Subcutaneous abdominal adipose tissue (tissue), 5 donors: Measurements from ENCODE around the gene CSF1R.
"Not testable (repeated sequence)": the region's sequence is repeated elsewhere in the genome, so short reads cannot be mapped to it uniquely, and the experiment has no call there.

Source experiments
- H3K27ac ChIP-seq: one replicate; pipeline ENCODE4 v1.7.0; 2013; ENCODE audit warnings: low read depth, mild to moderate bottlenecking, inconsistent platforms, low read length, moderate library complexity
- H3K27me3 ChIP-seq, 5 donors: one replicate each; pipeline ENCODE4 v1.7.0; 2013; ENCODE audit warnings: low read length in 5 of 5, inconsistent platforms in 1 of 5; ENCODE audit not compliant: control insufficient read depth in 5 of 5, insufficient read depth in 4 of 5
- H3K36me3 ChIP-seq, 5 donors: one replicate each; pipeline ENCODE4 v1.7.0; 2013; ENCODE audit warnings: low read length in 5 of 5; ENCODE audit not compliant: control insufficient read depth in 5 of 5, insufficient read depth in 5 of 5
- H3K4me1 ChIP-seq, 5 donors: one replicate each; pipeline ENCODE4 v1.7.0; 2013; ENCODE audit warnings: low read length in 5 of 5, mild to moderate bottlenecking in 3 of 5, moderate library complexity in 1 of 5; ENCODE audit not compliant: control insufficient read depth in 5 of 5, insufficient read depth in 5 of 5
- H3K4me3 ChIP-seq, 5 donors: one replicate each; pipeline ENCODE4 v1.7.0; 2013; ENCODE audit warnings: low read length in 5 of 5, low read depth in 1 of 5
- H3K9ac ChIP-seq, 5 donors: one replicate each; pipeline ENCODE4 v1.7.0; 2013; ENCODE audit warnings: low read length in 5 of 5, mild to moderate bottlenecking in 4 of 5, moderate library complexity in 3 of 5
- H3K9me3 ChIP-seq, 5 donors: one replicate each; pipeline ENCODE4 v1.7.0; 2013; ENCODE audit warnings: low read length in 5 of 5; ENCODE audit not compliant: control insufficient read depth in 5 of 5
- donor health status: healthy.
- donor health status: healthy.
- donor health status: healthy.
- donor health status: healthy.
- donor health status: healthy.

The CSF1R gene

GRCh38 chr5:150105928-150106615, 19.7 kb upstream of the CSF1R start:
- Histone ChIP-seq H3K9me3 (no peaks in the 10 kb centered on the region), H3K4me3 (no peak overlapping the region), H3K9ac (no peak overlapping the region), H3K27ac (no peak overlapping the region), H3K27me3 (no peaks in the 10 kb centered on the region), H3K4me1 (peaks cover 2 to 40% (median 17%) of the 10 kb centered on the region in 5 donors), H3K36me3 (no peaks in the 10 kb centered on the region)

DNA sequence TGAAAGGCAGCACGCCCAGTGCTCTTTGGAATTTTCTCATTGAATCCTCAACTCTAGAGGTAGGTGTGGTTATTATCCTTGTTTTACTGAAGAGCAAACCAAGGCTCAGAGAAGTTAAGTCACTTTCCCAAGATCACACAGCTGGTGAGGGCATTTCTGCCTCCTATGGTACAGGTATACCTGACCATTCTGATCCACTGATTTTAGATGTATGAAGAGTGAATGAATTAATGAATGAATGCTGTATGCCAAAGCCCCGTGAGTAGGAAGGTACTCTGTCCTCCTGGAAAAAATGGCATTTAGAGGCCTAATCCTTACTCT, 18.2 kb upstream of the CSF1R start:
- H3K4me3 ChIP-seq: no peak overlapping the region
- no peak overlapping the region for H3K27ac ChIP-seq
- peaks cover 2 to 40% (median 17%) of the 10 kb centered on the region in 5 donors for H3K4me1 ChIP-seq
- no peaks in the 10 kb centered on the region for H3K9me3 ChIP-seq
- H3K27me3 ChIP-seq: no peaks in the 10 kb centered on the region
- no peak overlapping the region for H3K9ac ChIP-seq
- H3K36me3 ChIP-seq: no peaks in the 10 kb centered on the region

- no peaks in the 10 kb centered on the region for H3K27me3 ChIP-seq
- H3K9me3 ChIP-seq: no peaks in the 10 kb centered on the region
- no peak overlapping the region for H3K27ac ChIP-seq
- peaks cover 2 to 40% (median 17%) of the 10 kb centered on the region in 5 donors for H3K4me1 ChIP-seq
- H3K9ac ChIP-seq: no peak overlapping the region
- H3K4me3 ChIP-seq: no peak overlapping the region
- no peaks in the 10 kb centered on the region for H3K36me3 ChIP-seq
Measured at GRCh38 chr5:150103678-150104549, 17.6 kb upstream of the CSF1R start.

DNA sequence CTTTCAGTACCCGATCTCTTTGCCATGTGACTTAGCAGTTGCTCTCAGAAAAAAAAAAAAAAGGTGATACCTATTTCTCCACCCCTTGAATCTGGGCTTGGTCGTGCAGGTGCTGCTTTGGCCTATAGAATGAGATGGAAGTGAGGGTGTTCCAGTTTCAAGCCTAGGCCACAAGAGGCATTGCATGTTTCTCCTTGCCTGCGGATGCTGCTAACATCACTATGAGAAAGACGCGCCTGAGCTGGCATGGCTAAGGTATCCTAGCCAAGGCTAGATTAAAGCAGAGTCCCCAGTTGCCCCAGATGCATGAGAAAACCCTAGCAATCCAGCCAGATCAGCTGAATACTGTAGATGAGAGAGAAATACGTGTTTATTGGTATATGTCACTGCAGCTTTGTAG, 14.7 kb upstream of the CSF1R start:
- H3K36me3 ChIP-seq: no peaks in the 10 kb centered on the region
- H3K27ac ChIP-seq: no peak overlapping the region
- peaks cover 0 to 17% (median 0%) of the 10 kb centered on the region in 5 donors for H3K4me1 ChIP-seq
- no peaks in the 10 kb centered on the region for H3K27me3 ChIP-seq
- H3K4me3 ChIP-seq: no peak overlapping the region
- H3K9me3 ChIP-seq: no peaks in the 10 kb centered on the region
- H3K9ac ChIP-seq: no peak overlapping the region

DNA sequence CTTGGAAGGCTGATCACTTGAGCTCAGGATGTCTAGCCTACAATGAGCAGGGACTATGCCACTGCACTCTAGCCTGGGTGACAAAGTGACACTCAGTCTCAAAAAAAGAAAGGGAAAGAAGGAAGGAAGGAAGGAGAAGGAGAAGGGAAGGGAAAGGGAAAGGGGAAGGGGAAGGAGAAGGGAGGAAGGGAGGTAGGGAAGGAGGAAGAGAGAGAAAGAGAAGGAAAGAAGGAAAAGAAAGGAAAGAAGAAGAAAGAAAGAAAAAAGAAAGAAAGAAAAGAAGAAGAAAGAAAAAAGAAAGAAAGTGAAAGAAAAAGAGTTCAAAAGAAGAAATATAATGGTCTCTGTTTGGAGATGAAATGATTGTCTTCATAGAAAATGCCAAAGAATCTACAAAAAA, 10.8 kb upstream of the CSF1R start:
- no peaks in the 10 kb centered on the region for H3K4me1 ChIP-seq
- no peak overlapping the region for H3K4me3 ChIP-seq
- H3K9ac ChIP-seq: no peak overlapping the region
- H3K36me3 ChIP-seq: no peaks in the 10 kb centered on the region
- H3K27ac ChIP-seq: no peak overlapping the region
- no peaks in the 10 kb centered on the region for H3K9me3 ChIP-seq
- no peaks in the 10 kb centered on the region for H3K27me3 ChIP-seq

- no peak overlapping the region for H3K4me3 ChIP-seq
- no peaks in the 10 kb centered on the region for H3K9me3 ChIP-seq
- H3K27me3 ChIP-seq: no peaks in the 10 kb centered on the region
- H3K27ac ChIP-seq: no peak overlapping the region
- H3K4me1 ChIP-seq: no peaks in the 10 kb centered on the region
- no peaks in the 10 kb centered on the region for H3K36me3 ChIP-seq
- H3K9ac ChIP-seq: no peak overlapping the region
Measured at GRCh38 chr5:150092159-150092787, 5.9 kb upstream of the CSF1R start.

DNA sequence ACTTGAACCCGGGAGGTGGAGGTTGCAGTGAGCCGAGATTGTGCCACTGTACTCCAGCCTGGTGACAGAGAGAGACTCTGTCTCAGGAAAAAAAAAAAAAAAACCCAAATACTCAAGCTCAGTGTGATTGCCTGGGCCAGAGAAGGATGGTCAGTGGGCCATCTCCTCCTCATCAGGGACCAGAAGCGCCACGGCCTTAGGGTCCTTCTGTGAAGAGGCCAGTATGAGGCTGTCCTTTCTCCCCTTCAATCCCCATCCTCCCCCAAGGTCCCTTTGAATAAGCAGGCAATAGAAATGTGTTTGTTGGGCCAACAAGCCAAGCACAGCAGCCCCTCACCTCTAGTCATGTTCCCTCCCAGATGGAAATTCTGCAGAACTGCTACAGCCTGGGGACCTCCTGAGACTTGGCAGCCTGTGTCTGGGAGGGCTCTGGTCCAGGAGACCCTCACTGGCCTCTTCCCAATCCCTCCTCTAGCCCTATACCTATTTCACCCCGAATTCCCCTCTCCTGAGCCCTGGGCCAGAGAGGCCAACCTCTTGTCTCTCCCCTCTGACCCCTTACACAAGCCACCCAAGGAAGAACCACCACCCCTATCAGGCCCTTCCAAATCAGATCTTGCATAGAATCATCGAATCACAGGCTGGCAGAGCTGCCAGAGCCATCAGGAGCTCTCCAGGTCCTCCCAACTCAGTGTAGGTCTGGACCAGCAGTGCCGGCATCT, 1.0 kb downstream of the CSF1R start:
- Histone ChIP-seq H3K9me3 (no peaks in the 10 kb centered on the region), H3K9ac (peak overlapping the region in 4 of 5 donors; percentile 17 to 75 (median 46)), H3K4me3 (peak overlapping the region; percentile 57 to 79 (median 64)), H3K27me3 (no peaks in the 10 kb centered on the region), H3K36me3 (peaks cover 0 to 8% (median 0%) of the 10 kb centered on the region in 5 donors), H3K4me1 (peaks cover 0 to 24% (median 11%) of the 10 kb centered on the region in 5 donors), H3K27ac (no peak overlapping the region)

- H3K27ac ChIP-seq, H3K9me3 ChIP-seq, H3K27me3 ChIP-seq: not testable (repeated sequence)
- peak overlapping the region in 1 of 5 donors; percentile 75 for H3K9ac ChIP-seq
- peak overlapping the region in 4 of 5 donors; percentile 42 to 79 (median 64) for H3K4me3 ChIP-seq
- H3K36me3 ChIP-seq: peaks cover 0 to 14% (median 0%) of the 10 kb centered on the region in 5 donors
- H3K4me1 ChIP-seq: peaks cover 0 to 30% (median 17%) of the 10 kb centered on the region in 5 donors
Measured at GRCh38 chr5:150084754-150085153, 1.6 kb downstream of the CSF1R start.

DNA sequence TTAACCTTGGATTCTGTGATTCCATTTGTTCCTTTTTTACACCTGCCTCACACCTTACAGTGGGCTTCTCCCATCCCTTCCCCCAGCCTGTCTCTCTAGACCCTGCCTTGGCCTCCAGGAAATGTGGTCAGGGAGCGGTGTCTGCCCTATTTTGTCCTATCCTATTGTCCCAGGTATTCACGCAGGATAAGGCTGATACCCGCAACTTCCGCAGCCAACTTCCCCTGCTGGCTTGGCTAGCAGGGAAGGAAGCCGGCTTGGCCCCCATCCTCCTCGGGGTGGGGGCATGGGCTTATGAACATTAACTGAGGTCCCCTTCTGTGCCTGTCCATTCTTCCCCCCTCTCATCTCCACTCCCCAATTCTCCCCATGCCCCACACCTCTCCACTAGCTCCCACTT, 3.5 kb downstream of the CSF1R start:
- Histone ChIP-seq H3K27ac (peak overlapping the region; percentile 11), H3K9ac (peak overlapping the region in 2 of 5 donors; percentile 7 to 42), H3K4me1 (peaks cover 0 to 40% (median 18%) of the 10 kb centered on the region in 5 donors), H3K4me3 (peak overlapping the region in 4 of 5 donors; percentile 25 to 79 (median 54)), H3K36me3 (peaks cover 0 to 26% (median 0%) of the 10 kb centered on the region in 5 donors), H3K27me3 (no peaks in the 10 kb centered on the region), H3K9me3 (no peaks in the 10 kb centered on the region)
